ENCODE data around the gene DLK1. TPM values are rescaled to one million over a fixed set of nuclear protein-coding genes. Genes with fewer than 3 reads are reported as not detected.

Gene DLK1
- 112 TPM for total RNA-seq

GRCh38 chr14:100726550-100727085 lies at the start of gene DLK1:
TSS of gene DLK1 (plus strand) at chr14:100726892. CDS start at chr14:100727069, 177 bp downstream.

Other genes with a start within 250 kb of the DLK1 start
- gene BEGAIN, start 139.5 kb upstream of the DLK1 start, total RNA-seq: 8.8 TPM
- 371 TPM for gene MEG3, start 99.2 kb downstream of the DLK1 start, total RNA-seq
- 0.49 TPM for gene RTL1, start 176.8 kb downstream of the DLK1 start, total RNA-seq